Central memory CD8-positive, alpha-beta T cell (primary cell): ENCODE measurements around the gene CSNK1D.
A peak's percentile ranks its signal among the peaks of the same experiment; 100 is the strongest.
"Not testable (repeated sequence)": the region's sequence is repeated elsewhere in the genome, so short reads cannot be mapped to it uniquely, and the experiment has no call there.

Experiments
- ATAC-seq: fragments of 150-1000 bp; cut with Tn5 transposase; replicated peaks from 2 replicates; pipeline ENCODE4 v1.10.0; 2022; ENCODE audit warnings: mild to moderate bottlenecking, moderate FRiP score, moderate number of reproducible peaks; ENCODE audit not compliant: poor library complexity, severe bottlenecking; ENCODE audit errors: extremely low read depth
- DNase-seq, 2 donors: peaks; one replicate each; pipeline ENCODE4 v3.0.0; 2021; ENCODE audit warnings: low spot score in 2 of 2
- H3K27ac Mint-ChIP-seq: one replicate; pipeline ENCODE4 v1.8.0; 2022; ENCODE audit warnings: low read depth, mild to moderate bottlenecking, moderate library complexity, mixed read lengths
- H3K27me3 Mint-ChIP-seq: one replicate; pipeline ENCODE4 v1.8.0; 2022; ENCODE audit warnings: mixed read lengths
- H3K36me3 Mint-ChIP-seq: one replicate; pipeline ENCODE4 v1.8.0; 2022; ENCODE audit warnings: mild to moderate bottlenecking, moderate library complexity, mixed read lengths; ENCODE audit not compliant: insufficient read depth
- H3K4me1 Mint-ChIP-seq: one replicate; pipeline ENCODE4 v1.8.0; 2022; ENCODE audit warnings: mixed read lengths
- H3K4me3 Mint-ChIP-seq: one replicate; pipeline ENCODE4 v1.8.0; 2022; ENCODE audit warnings: mild to moderate bottlenecking, moderate library complexity, mixed read lengths
- H3K9me3 Mint-ChIP-seq: one replicate; pipeline ENCODE4 v1.8.0; 2022; ENCODE audit warnings: mixed read lengths

Gene CSNK1D

GRCh38 chr17:82269882-82270500 lies 3.5 kb downstream of the CSNK1D start:
- H3K9me3 Mint-ChIP-seq, result no peaks in the 10 kb centered on the region
- no peak for DNase-seq
- ATAC-seq, result no peak
- H3K27ac Mint-ChIP-seq, result peak overlapping the region; percentile 78
- H3K4me1 Mint-ChIP-seq, result peaks cover 62% of the 10 kb centered on the region
- no peaks in the 10 kb centered on the region for H3K27me3 Mint-ChIP-seq
- H3K36me3 Mint-ChIP-seq, result peaks cover 53% of the 10 kb centered on the region
- peak overlapping the region; percentile 86 for H3K4me3 Mint-ChIP-seq

- Mint-ChIP-seq H3K4me1 (peaks cover 62% of the 10 kb centered on the region), H3K36me3 (peaks cover 60% of the 10 kb centered on the region), H3K4me3 (peak overlapping the region; percentile 86), H3K27ac (peak overlapping the region; percentile 78), H3K27me3 (no peaks in the 10 kb centered on the region), H3K9me3 (no peaks in the 10 kb centered on the region)
- ATAC-seq (no peak), DNase-seq (no peak)
Measured at GRCh38 chr17:82269138-82269881, 4.2 kb downstream of the CSNK1D start.

- H3K27me3 Mint-ChIP-seq, result no peaks in the 10 kb centered on the region
- H3K27ac Mint-ChIP-seq, result peak overlapping the region; percentile 78
- no peaks in the 10 kb centered on the region for H3K9me3 Mint-ChIP-seq
- peaks cover 63% of the 10 kb centered on the region for H3K36me3 Mint-ChIP-seq
- peak overlapping the region; percentile 86 for H3K4me3 Mint-ChIP-seq
- DNase-seq (no peak), ATAC-seq (no peak)
- peaks cover 62% of the 10 kb centered on the region for H3K4me1 Mint-ChIP-seq
Measured at GRCh38 chr17:82267575-82268379, 5.7 kb downstream of the CSNK1D start.

- Mint-ChIP-seq H3K36me3 (peaks cover 65% of the 10 kb centered on the region), H3K4me3 (no peak overlapping the region), H3K4me1 (peaks cover 59% of the 10 kb centered on the region), H3K27ac (no peak overlapping the region), H3K27me3 (no peaks in the 10 kb centered on the region), H3K9me3 (no peaks in the 10 kb centered on the region)
- DNase-seq, result no peak
- no peak for ATAC-seq
Measured at GRCh38 chr17:82266142-82266541, 7.4 kb downstream of the CSNK1D start.

GRCh38 chr17:82263641-82264040 lies 9.9 kb downstream of the CSNK1D start:
- ATAC-seq, result no peak
- Mint-ChIP-seq H3K27ac (peak overlapping the region; percentile 44), H3K36me3 (peaks cover 69% of the 10 kb centered on the region), H3K9me3 (no peaks in the 10 kb centered on the region), H3K4me1 (peaks cover 48% of the 10 kb centered on the region), H3K4me3 (no peak overlapping the region), H3K27me3 (no peaks in the 10 kb centered on the region)
- DNase-seq, result no peak

- Mint-ChIP-seq H3K4me1 (peaks cover 45% of the 10 kb centered on the region), H3K27me3 (no peaks in the 10 kb centered on the region), H3K9me3 (no peaks in the 10 kb centered on the region), H3K4me3 (no peak overlapping the region), H3K27ac (no peak overlapping the region), H3K36me3 (peaks cover 76% of the 10 kb centered on the region)
- ATAC-seq, result no peak
- DNase-seq, result no peak
Measured at GRCh38 chr17:82262344-82262743, 11.2 kb downstream of the CSNK1D start.

- H3K27me3 Mint-ChIP-seq, ATAC-seq, H3K9me3 Mint-ChIP-seq, H3K4me3 Mint-ChIP-seq, DNase-seq: not testable (repeated sequence)
- H3K27ac Mint-ChIP-seq, result peak overlapping the region; percentile 22
- peaks cover 46% of the 10 kb centered on the region for H3K4me1 Mint-ChIP-seq
- H3K36me3 Mint-ChIP-seq, result peaks cover 82% of the 10 kb centered on the region
Measured at GRCh38 chr17:82259972-82260961, 13.2 kb downstream of the CSNK1D start.

GRCh38 chr17:82258555-82258954 lies 14.9 kb downstream of the CSNK1D start:
- no peaks in the 10 kb centered on the region for H3K27me3 Mint-ChIP-seq
- H3K4me3 Mint-ChIP-seq, result peak overlapping the region; percentile 2
- no peak for ATAC-seq
- peaks cover 69% of the 10 kb centered on the region for H3K36me3 Mint-ChIP-seq
- DNase-seq, result no peak
- peak overlapping the region; percentile 84 for H3K27ac Mint-ChIP-seq
- peaks cover 46% of the 10 kb centered on the region for H3K4me1 Mint-ChIP-seq
- H3K9me3 Mint-ChIP-seq, result no peaks in the 10 kb centered on the region

GRCh38 chr17:82257473-82257872 lies 16.0 kb downstream of the CSNK1D start:
- Mint-ChIP-seq H3K36me3 (peaks cover 71% of the 10 kb centered on the region), H3K4me1 (peaks cover 46% of the 10 kb centered on the region), H3K9me3 (no peaks in the 10 kb centered on the region), H3K27me3 (no peaks in the 10 kb centered on the region), H3K4me3 (peak overlapping the region; percentile 29), H3K27ac (peak overlapping the region; percentile 99)
- peak; percentile 100 for ATAC-seq
- peak; percentile 52 to 82 for DNase-seq

- Mint-ChIP-seq H3K27ac (peak overlapping the region; percentile 99), H3K4me1 (peaks cover 36% of the 10 kb centered on the region), H3K27me3 (no peaks in the 10 kb centered on the region), H3K9me3 (no peaks in the 10 kb centered on the region), H3K4me3 (no peak overlapping the region), H3K36me3 (peaks cover 71% of the 10 kb centered on the region)
- DNase-seq (no peak), ATAC-seq (no peak)
Measured at GRCh38 chr17:82256242-82256885, 17.1 kb downstream of the CSNK1D start.

- DNase-seq (no peak), ATAC-seq (no peak)
- Mint-ChIP-seq H3K4me1 (peaks cover 36% of the 10 kb centered on the region), H3K9me3 (no peaks in the 10 kb centered on the region), H3K36me3 (peaks cover 71% of the 10 kb centered on the region), H3K27me3 (no peaks in the 10 kb centered on the region), H3K4me3 (no peak overlapping the region), H3K27ac (peak overlapping the region; percentile 99)
Measured at GRCh38 chr17:82255402-82255972, 18.0 kb downstream of the CSNK1D start.
